ENCODE measurements around the gene RASGEF1C.

DNA sequence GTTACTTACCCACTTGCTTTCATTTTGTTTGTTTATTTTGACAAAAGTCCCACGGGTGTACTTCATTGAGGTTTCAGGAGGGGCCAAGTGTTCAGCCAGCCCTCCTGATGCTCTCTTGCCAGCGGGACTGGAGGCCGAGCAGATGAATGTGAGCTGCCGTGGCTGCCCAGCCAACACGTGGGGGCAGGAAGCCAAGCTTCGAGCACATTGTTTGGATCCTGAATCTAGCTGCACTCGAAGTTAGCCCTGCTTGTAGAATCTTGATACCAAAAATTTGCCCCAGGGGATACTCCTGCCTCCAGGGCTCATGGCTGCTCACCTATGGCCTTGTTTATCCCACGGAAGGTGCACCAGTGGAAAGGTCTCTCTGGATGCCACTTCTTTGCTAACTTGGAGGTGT, 49.3 kb downstream of the RASGEF1C start:
- TF ChIP-seq, protein P1, sequence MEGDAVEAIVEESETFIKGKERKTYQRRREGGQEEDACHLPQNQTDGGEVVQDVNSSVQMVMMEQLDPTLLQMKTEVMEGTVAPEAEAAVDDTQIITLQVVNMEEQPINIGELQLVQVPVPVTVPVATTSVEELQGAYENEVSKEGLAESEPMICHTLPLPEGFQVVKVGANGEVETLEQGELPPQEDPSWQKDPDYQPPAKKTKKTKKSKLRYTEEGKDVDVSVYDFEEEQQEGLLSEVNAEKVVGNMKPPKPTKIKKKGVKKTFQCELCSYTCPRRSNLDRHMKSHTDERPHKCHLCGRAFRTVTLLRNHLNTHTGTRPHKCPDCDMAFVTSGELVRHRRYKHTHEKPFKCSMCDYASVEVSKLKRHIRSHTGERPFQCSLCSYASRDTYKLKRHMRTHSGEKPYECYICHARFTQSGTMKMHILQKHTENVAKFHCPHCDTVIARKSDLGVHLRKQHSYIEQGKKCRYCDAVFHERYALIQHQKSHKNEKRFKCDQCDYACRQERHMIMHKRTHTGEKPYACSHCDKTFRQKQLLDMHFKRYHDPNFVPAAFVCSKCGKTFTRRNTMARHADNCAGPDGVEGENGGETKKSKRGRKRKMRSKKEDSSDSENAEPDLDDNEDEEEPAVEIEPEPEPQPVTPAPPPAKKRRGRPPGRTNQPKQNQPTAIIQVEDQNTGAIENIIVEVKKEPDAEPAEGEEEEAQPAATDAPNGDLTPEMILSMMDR (IDR thresholded peaks at IDR 0.05): no peak
- no peak for TF ChIP-seq POLR2A (IDR thresholded peaks at IDR 0.05)
